Inferior parietal cortex (tissue), 1 donor: ENCODE results near the gene DNAJB5.
A peak's percentile ranks its signal among the peaks of the same experiment; 100 is the strongest.
"Not testable (repeated sequence)": the region's sequence is repeated elsewhere in the genome, so short reads cannot be mapped to it uniquely, and the experiment has no call there.

Source experiments
- DNase-seq: peaks from one replicate; pipeline ENCODE4 v3.0.0-alpha.2; 2016; ENCODE audit errors: extremely low spot score

Gene DNAJB5

DNA sequence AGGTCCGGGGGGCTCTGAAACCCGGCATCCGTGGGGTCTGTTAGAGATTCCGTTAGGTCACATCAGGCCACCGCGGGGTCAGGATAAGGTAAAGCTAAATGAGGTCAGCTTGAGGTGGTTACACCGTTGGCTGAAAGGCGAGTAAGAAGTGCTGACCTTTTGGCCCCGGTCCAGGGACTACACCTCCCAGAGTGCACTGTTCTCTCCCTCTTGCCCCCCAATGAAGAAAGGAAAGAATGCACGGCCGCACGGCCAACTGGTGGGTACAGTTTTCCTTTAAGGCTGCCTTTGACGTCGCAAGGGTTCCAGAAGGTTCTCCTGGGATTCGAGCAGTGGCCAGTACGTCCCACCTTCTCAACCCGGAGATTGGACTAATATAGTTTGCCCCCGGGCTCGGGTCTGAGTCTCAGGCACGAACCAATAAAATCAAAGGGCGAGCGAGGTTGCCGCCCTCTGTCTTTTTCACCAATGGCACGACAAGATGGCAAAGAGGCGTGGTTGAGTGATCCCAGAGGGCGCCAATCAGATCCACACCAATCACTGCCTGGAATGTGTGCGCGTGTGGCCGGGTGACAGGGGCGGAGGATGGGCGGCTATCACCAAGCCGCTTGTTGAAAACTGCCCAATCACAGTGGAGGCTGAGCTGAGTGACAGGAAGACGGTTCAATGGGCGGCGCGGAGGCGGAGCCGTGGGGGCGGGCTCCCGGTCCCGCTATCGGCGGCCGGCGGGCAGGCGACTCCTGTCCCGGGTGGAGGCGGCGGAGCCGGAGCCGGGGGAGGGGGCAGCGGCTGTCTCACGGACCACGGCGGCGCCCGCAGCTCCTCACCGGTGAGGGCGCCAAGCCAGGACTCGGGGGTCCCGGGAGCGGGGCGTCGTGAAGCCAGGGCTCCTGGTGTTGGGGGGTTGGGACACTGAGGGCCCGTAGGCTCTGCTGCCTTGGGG is at the start of gene DNAJB5:
Gene DNAJB5 (plus strand): TSS at position 743 of the 943 bp plus-strand sequence. CDS start 886 bp downstream, outside the sequence.
- peak; percentile 99 for DNase-seq

DNA sequence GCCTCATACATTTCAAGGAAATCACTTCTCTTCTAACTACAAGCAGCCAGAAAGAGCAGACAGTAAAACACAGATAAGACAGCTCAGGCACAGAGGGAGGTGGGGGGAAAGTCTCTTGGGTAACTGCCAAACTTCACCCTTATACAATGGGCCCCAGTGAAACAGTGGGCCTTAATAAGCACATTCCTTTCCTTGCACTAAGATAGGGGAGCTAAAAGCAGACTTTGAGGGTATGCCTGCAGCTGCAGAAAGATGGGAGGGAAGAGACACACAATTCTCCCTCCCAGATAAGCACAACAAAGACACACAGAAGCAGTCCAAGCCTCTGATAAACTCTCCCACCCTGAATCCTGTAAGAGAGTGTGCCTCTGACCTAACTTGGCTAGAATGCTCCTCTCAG is 49.6 kb upstream of the DNAJB5 start:
- not testable (repeated sequence) for DNase-seq

DNA sequence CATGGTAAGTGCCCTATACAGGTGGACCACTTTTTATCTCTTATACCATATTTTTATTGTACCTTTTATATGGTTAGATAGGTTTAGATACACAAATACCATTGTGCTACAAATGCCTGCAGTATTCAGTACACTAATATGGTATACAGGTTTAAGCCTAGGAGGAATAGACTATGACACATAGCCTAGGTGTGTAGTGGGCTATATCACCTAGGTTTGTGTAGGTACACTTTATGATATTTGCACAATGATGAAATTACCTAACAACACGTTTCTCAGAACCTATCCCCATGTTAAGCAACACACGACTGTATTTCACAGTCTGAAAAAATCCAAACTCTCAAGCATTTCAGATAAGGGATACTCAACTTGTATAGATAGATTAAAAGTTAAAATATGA is 41.1 kb upstream of the DNAJB5 start:
- DNase-seq = no peak

DNA sequence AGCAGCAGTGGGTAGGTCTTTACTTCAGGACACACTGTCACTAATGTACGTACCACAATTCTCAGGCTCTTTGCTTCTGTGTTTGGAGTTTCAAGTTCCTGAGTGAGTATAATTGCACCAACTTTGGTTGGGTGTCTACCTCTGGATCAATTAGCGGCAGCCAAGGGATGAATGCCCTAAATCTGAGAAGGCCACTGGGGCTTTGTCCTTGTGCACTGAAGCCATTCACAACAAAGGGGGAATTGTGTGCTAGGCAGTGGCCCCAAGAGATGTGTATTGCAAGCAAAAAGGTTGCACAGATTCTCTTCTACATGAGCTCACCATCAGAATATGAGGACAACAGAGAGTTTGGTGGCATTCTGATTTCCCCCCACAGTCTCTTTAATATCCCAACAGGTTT is 35.3 kb upstream of the DNAJB5 start:
- no peak for DNase-seq

DNA sequence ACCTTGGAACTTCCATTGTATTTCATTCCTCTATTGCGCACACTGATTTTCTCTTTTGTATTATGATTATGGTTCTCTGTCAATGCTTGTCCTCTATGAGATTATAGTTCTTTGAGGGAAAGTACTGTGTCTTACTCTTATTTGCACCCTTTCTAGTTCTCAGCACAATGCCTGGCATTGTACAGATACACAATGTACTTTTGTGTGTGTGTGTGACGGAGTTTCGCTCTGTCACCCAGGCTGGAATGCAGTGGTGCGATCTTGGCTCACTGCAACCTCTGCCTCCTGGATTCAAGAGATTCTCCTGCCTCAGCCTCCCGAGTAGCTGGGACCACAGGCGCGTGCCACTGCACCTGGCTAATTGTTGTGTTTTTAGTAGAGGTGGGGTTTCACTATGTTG is 33.5 kb upstream of the DNAJB5 start:
- not testable (repeated sequence) for DNase-seq

DNA sequence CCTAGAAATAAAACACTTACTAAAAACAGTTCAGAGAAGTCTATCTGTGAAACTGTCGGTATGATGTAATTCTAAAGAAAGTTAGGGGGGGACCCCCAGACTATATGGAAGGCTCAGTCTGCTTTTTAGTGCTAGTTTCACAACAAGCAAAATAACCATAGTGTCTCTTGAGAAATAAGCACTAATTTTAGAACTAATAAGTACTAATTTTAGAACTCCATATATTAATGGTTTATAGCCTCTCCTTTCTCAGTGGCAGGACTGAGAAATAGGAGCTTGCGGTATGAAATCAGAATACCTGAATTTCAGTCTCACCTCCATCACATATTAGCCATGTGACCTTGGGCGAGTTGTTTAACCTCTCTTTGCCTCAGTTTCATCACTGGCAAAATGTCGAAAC is 32.9 kb upstream of the DNAJB5 start:
- no peak for DNase-seq

DNA sequence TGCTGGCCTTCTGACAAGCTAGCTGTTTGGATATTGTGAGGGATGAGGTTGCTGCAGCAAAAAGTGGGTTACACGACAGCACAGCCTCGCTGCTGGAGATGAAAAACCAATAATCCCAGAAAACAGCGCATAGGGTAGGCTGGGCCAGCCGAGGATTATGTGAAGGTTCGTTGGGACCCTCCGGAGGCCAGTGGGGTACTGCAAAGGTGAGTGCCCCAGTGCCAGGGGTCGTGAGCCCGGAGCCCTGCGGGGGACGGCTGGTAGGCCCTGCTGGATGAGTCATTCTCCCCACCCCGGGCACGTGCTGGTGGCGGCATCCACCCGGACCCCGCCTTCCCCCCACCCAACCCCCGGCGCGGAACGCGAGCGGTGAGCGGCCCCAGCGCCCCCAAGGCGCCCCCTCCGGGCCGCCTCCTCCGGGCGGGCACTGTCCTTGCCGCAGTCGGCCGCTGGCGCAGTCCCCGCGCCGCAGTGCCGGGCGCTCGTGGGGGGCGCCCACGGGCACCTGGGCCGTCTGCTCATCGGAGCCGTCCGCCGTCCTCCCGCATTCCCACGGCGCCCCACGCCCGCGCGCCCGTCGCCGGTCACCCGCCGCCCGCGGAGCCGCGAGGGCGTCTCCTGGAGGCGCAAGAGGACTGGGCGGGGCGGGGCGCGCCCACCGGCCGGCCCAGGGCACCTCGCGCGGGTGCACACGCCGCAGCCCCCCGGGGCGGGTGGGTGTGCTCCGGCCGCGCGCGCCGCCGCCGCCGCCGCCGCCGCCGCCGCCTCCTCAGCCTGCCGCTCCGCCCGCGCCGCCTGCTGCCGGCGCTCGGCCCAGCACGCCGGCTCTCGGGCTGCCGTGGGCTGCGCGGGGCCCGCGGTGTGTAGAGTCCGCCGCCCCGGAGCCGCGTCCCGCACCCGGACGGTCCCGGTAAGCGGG is 31.8 kb upstream of the DNAJB5 start, which contains the start of gene PHF24:
Gene PHF24 (plus strand): TSS at position 794 of the 919 bp plus-strand sequence. CDS start 13,014 bp downstream, outside the sequence.
- no peak for DNase-seq

DNA sequence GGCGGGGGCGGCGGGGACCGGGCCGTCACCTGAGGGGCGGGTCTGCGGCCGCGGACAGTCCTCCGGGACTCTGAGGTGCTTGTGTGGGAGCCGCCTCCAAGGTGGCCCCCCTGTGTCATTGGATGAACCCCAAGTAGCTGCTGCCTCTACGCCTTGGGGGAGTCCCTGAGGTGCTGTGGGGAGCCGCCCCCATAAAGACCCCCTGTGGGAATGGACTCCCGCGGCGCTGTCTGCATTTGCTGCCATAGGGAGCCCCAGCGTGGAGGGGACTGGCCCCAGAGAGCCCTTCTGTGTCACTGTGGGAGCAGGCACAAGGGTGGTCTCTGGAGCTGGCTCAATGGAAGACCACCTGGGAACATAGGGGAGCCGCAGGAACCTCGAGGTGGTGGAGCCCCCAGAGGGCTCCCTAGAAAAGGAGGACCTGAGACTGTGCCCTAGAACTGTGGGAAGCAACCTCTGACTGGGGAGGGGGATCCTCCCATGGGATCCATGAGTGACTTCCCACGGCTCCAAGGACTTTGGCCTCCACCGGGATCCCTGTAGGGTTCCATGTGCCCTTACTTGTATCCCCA is 31.0 kb upstream of the DNAJB5 start:
- DNase-seq = no peak

DNA sequence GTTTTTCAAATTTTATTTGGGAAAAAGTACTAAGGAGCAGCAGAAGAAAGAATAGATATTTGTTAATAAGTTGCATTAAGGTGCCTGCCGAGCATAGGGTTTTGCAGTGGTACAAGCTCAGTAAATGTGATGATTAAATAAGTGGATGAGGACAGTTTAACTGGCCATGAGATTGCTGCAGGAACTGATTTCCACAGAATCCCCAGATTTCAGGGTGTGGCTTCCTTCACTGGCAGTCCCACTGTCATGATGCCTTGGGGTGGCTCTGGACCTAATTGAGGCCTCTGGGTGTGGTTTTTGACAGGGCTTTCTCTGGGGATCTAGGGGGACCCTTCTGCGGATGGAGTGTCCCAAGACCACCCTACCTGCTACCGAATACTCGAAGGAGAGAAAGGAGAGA is 30.1 kb upstream of the DNAJB5 start:
- no peak for DNase-seq

DNA sequence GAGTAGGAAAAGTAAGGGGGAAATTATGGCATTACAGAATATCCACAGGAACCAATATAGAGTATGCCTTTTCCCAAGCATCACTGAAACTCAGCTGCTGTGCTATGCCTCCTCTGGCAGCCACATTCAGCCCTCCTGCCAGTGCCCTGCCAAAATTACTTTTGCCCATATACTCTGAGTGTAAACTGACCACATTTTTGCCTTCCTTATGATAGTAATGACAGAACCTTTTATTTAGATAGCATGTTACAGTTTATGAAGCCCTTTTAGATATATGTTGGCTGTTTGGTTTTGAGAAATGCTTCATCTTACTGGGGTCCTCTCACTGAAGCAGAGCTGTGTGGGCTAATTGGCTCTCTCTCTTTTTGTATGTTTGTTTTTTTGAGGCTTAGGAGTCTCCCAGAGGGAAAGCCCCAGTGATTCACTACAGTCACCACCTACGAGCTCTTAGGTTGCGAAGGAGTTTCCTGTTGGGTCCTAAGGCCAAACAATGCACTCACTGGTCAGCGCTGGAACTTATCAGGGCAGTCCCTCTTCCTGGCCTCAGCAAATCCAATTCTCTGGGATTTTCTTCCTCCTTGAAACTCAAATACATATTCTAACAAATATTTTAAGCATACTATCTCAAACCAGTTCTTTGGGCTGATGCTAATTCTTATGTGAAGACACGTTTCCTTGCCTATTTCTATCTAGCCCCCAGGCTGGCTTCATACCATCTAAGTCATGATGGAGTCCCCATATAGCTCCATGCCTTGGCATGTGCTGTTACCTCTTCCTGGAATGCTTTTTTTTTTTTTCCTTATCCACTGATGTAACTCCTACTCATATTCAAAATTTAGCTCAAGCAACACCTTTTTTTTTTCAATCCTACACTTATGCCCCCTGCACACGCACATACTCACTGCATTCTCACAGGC is 27.7 kb upstream of the DNAJB5 start:
- peak; percentile 31 for DNase-seq

DNA sequence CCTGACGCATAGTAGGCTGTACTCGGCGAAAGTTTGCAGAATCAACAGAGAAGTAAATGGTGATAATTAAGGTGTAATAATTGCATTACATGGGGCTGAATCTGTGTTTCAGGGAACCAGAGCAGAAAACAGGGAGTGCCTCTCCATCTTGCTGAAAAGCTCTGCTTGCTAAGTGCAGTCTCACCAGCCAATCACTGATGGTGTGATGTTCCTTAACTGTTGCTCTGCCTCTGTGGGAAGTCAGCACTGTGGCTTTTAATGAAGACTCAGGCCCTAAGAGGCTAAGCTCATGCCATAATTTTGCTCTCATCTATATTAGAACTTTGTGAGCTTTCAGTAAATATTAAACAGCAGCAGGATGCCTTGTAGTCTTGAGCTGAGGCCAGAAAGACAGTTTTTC is 27.0 kb upstream of the DNAJB5 start:
- peak; percentile 20 for DNase-seq

DNA sequence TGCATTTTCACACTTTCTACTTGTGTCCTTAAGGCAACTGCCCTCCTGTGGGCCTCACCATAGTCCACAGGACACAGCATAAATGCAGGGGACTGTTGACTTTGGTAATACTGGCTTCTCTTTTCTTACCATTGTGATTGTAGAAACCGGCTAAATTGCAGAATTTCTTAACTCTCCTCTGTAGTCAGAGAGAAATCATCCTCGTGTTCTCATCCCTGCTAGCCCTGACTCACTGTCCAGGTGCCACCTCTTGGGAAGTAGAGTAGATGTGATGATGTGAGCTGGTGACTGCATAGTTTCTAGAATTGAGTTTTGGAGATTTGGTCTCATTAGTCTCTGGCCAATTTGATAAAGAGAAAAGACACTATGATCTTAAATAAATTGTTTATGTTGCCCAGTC is 26.0 kb upstream of the DNAJB5 start:
- DNase-seq = peak; percentile 20

DNA sequence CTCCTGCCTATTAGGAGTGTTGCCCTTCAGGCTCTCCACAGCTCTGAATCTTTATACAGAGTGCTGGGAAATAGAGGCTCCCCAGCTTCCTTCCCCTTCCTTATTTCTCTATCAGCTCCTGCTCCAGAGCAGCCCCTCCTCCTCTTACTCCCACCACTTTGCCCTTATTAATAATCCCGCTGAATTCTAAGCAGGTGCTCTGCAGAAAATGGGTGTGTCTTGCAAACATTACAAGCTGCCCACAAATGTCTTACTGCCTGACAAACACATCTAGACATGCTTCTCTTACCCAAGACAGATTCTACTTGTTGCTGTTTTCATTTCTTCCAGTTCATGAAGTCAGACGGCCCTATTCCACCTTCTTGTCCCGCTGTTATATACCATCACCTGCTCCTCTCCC is 25.1 kb upstream of the DNAJB5 start:
- DNase-seq = no peak

DNA sequence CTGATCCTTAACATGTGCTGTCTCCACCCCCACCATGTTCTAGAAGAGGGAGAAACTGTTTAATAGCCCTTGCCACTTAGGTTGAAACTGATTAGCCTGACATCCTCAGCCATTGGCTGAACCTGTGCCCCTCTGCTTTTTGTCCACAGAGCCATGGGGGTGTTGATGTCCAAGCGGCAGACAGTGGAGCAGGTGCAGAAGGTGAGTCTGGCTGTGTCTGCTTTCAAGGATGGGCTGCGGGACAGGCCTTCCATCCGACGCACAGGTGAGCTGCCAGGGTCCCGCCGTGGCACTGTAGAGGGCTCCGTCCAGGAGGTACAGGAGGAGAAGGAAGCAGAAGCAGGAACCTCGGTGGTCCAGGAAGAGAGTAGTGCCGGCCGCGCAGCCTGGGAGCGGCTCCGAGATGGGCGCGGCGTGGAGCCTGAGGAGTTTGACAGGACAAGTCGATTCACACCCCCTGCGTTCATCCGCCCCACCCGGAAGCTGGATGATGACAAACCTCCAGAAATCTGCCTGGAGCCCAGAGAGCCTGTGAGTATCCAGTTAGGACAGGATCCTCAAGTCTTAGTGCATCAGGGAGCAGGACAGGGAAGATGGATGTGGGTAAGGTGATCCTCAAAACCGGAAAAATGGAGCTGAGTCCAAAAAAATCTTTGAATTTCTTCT is 18.3 kb upstream of the DNAJB5 start:
- DNase-seq = no peak

DNA sequence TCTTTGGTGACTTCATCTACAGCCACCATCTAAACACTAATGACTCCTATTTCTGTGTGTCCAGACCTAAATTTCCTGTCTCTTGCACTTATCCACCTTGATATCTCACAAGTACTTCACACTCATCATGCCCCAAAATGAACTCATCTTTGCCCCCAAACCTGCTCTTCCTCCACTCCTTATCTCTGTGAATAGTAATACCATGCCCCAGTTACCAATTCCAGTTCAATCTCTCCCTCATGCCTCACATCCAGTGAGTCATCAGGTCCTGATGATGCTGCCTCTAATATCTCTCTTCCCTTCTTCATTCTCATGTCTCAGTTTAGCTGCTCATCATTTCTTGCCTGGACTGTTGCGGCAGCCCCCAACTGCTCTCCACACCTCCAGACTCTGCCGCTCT is 14.9 kb upstream of the DNAJB5 start:
- no peak for DNase-seq

DNA sequence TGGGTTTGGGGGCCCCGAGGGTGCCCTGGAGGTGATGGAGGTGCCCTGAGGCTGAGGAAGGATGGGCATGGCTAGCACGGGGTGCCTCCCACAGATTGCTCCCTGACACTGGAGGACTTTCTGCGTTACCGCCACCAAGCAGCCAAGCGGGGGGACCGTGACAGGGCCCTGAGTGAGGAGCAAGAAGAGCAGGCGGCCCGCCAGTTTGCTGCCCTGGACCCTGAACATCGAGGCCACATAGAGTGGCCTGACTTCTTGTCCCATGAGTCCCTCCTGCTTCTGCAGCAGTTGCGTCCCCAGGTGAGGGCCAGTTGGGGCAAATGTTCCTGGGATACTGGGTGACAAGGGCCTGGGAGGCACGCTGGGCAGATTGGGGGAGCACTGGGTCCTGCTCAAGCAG is 13.1 kb upstream of the DNAJB5 start:
- DNase-seq = no peak

DNA sequence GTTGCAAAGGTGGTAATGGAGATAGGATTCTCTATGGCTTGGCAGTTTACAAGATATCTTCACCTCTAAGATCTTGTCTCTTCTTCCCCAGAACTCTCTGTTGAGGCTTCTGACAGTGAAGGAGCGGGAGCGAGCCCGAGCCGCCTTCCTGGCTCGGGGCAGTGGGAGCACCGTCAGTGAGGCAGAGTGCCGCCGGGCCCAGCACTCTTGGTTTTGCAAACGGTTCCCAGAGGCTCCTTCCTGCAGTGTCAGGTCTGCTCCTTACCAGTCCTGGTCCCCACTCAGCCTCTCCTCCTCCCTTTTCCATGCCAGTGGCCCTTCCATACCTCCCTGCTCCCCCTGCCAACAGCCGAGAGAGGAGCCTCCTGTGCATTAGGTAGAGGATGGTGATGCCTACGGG is 12.6 kb upstream of the DNAJB5 start:
- no peak for DNase-seq

DNA sequence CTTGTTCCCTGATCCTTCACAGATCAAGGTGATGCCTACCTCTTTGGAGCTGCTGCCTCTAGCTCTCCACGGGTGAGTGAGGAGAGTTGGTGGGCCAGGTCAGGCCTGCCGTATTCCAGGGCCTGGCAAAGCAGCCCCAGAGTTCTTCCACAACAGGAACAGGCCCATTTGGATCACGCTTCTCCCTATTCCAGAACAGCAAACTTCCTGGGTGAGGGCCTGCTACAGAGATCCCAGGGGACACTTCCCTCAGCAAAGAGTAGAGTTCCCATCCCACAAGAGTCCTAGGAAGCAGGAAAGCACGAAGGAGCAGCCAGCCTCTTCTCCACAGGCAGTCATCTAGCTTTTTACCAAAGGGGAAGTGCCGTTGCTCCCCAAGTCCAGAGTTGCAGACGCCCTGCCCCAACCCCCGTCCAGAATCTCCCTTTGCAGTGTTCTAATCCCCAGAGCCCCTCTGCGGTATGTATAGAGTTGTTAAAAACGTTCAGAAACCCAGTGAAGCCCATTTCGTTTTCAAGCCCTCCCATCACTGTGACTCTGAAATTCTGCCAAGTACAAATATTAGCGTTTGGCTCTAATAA is 9.3 kb upstream of the DNAJB5 start:
- no peak for DNase-seq

DNA sequence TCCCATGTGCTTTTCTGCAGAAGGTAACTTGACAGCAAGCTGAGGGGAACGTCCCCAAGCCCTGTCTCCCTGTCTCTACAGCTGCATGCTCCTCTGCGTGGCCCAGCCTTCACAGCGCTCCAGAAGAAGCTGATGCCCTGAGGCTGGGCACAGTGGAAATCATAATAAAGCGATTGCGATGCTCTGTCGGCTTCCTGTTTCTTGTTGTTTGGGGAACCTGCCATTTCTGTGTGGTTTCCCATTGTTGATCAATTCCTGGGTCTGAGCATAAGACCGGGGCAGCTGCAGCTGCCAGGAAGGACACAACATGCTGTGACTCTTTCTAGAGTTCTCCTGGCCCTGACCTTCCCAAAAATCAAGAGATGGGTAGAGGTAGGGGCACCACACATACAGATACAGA is 7.2 kb upstream of the DNAJB5 start:
- DNase-seq = no peak

DNA sequence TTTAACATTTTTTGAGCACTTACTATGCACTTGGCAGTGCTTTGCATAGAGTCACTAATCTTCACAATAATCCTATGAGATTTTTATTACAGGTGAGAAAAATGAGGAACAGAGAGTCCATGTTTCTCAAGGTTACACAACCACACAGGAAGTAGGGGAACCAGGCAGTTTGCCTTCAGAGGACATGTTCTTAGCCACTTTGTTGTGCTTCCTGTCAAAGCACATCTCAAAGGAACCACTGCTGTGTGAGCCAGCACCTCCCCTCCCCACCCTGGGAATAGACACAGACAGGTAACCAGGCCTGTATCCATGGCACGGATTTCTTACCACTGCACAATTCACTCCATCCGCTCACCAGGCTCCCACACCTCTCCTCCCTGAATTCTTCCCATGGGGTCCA is 6.3 kb upstream of the DNAJB5 start:
- no peak for DNase-seq
